HEK293T (cell line): Measurements from ENCODE around the gene MAPRE2.

Experiments used
- CTCF ChIA-PET: fragments of 350-600 bp; formaldehyde crosslinking; extraction: SDS; loops from one replicate; lab custom pipeline; 2021; ENCODE audit warnings: antibody characterized with exemption, inconsistent platforms; lab: Yijun Ruan, JAX
- POLR2A ChIA-PET: fragments of 350-600 bp; formaldehyde crosslinking; extraction: SDS; loops from one replicate; lab custom pipeline; 2020; ENCODE audit warnings: antibody characterized with exemption, inconsistent platforms; lab: Yijun Ruan, JAX
- DNase-seq: peaks from one replicate; pipeline ENCODE4 v3.0.0; 2012; ENCODE audit warnings: mixed read lengths; ENCODE audit errors: extremely low spot score
- ARNT ChIP-seq: fragments of 450-650 bp; IDR thresholded peaks from 2 replicates; pipeline ENCODE4 v1.6.1; 2017; ENCODE audit warnings: mild to moderate bottlenecking
- BHLHE40 ChIP-seq: fragments of 450-650 bp; IDR thresholded peaks from 2 replicates; pipeline ENCODE4 v1.6.1; 2016; ENCODE audit warnings: mild to moderate bottlenecking, moderate library complexity, borderline replicate concordance
- CTBP1 ChIP-seq: fragments of 450-650 bp; IDR thresholded peaks from 2 replicates; pipeline ENCODE4 v1.6.1; 2016; ENCODE audit warnings: borderline replicate concordance
- ELF4 ChIP-seq: fragments of 450-650 bp; IDR thresholded peaks from 2 replicates; pipeline ENCODE4 v1.6.1; 2017; ENCODE audit warnings: antibody characterized with exemption
- FOXA1 ChIP-seq: fragments of 450-650 bp; IDR thresholded peaks from 2 replicates; pipeline ENCODE4 v1.6.1; 2016; ENCODE audit warnings: mild to moderate bottlenecking
- FOXK2 ChIP-seq: fragments of 450-650 bp; IDR thresholded peaks from 2 replicates; pipeline ENCODE4 v1.6.1; 2016; ENCODE audit warnings: mild to moderate bottlenecking
- FOXM1 ChIP-seq: fragments of 450-650 bp; IDR thresholded peaks from 2 replicates; pipeline ENCODE4 v1.6.1; 2017; ENCODE audit warnings: mild to moderate bottlenecking, borderline replicate concordance
- HDGF ChIP-seq: fragments of 450-650 bp; IDR thresholded peaks from 2 replicates; pipeline ENCODE4 v1.6.1; 2017; ENCODE audit warnings: antibody characterized with exemption, borderline replicate concordance
- L3MBTL2 ChIP-seq: fragments of 450-650 bp; conservative IDR thresholded peaks from 2 replicates; pipeline ENCODE4 v1.6.1; 2016; ENCODE audit warnings: mild to moderate bottlenecking
- LEF1 ChIP-seq: fragments of 450-650 bp; IDR thresholded peaks from 2 replicates; pipeline ENCODE4 v1.6.1; 2017; ENCODE audit warnings: mild to moderate bottlenecking, borderline replicate concordance
- NFRKB ChIP-seq: fragments of 450-650 bp; IDR thresholded peaks from 2 replicates; pipeline ENCODE4 v1.6.1; 2016; ENCODE audit warnings: mild to moderate bottlenecking, moderate library complexity
- SP1 ChIP-seq: fragments of 450-650 bp; IDR thresholded peaks from 2 replicates; pipeline ENCODE4 v1.6.1; 2017
- SUZ12 ChIP-seq: fragments of 450-650 bp; IDR thresholded peaks from 2 replicates; pipeline ENCODE4 v1.6.1; 2016; ENCODE audit warnings: mild to moderate bottlenecking
- TARDBP ChIP-seq: fragments of 450-650 bp; IDR thresholded peaks from 2 replicates; pipeline ENCODE4 v1.6.1; 2016
- ZNF384 ChIP-seq: fragments of 450-650 bp; IDR thresholded peaks from 2 replicates; pipeline ENCODE4 v1.6.1; 2016
- TF ChIP-seq, protein P1 (sequence below): fragments of 450-650 bp; IDR thresholded peaks from 2 replicates; pipeline ENCODE4 v1.6.1; 2016

MAPRE2 gene

DNA sequence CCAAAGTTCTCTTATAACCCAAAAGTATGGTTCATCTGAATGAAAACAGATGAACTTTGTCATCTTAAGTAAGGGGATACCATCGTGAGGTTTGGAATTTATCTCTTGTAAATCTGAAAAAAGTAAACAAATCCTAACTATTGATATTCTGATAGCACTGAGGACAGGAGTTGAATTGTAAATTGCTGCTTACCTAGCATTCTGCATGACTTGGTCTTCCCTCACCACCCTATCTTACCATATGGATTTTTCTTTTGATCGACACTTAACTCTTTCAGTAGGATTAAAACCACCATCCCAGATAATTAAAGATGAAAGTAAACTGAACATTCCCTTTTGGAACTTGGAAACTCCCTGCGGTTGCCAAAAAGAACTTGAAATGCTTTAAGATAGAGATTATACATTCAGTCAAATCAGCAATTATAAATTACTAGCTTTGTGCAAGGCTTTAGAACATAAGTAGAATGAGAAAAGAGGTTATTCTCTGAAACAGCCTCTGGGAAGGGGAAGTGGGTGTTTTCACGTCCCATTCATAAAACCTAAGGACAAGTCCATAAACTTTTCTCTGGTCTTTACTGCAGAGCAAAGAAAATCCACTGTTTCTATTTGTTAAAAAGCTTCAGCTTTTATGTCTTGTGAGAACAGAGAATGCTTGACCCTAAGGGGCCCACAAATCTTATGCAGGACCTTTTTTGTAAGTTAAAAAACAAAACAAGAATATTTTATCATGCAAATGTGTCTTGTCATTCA, 149.9 kb downstream of the MAPRE2 start:
- DNase-seq, result no peak
- POLR2A ChIA-PET, result interaction anchor here (1.1 kb wide), 1 partner anchor 10 kb away, joined by 3 read pairs; no protein-coding TSS in a partner anchor
- CTCF ChIA-PET, result interaction anchor here (0.6 kb wide), 1 partner anchor 11 kb away, joined by 4 read pairs; no protein-coding TSS in a partner anchor
- TF ChIP-seq LEF1, result no peak
- TF ChIP-seq NFRKB, result no peak
- no peak for TF ChIP-seq SP1
- no peak for TF ChIP-seq FOXM1
- TF ChIP-seq, protein P1, sequence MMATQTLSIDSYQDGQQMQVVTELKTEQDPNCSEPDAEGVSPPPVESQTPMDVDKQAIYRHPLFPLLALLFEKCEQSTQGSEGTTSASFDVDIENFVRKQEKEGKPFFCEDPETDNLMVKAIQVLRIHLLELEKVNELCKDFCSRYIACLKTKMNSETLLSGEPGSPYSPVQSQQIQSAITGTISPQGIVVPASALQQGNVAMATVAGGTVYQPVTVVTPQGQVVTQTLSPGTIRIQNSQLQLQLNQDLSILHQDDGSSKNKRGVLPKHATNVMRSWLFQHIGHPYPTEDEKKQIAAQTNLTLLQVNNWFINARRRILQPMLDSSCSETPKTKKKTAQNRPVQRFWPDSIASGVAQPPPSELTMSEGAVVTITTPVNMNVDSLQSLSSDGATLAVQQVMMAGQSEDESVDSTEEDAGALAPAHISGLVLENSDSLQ, result no peak
- TF ChIP-seq ZNF384, result no peak
- TF ChIP-seq BHLHE40, result no peak
- TF ChIP-seq FOXA1, result no peak
- no peak for TF ChIP-seq ELF4
- TF ChIP-seq CTBP1, result no peak
- TF ChIP-seq L3MBTL2, result no peak
- no peak for TF ChIP-seq SUZ12
- no peak for TF ChIP-seq FOXK2
- no peak for TF ChIP-seq TARDBP
- TF ChIP-seq ARNT, result no peak
- no peak for TF ChIP-seq HDGF

GRCh38 chr18:35191698-35192025, 150.4 kb downstream of the MAPRE2 start:
- ChIA-PET CTCF (interaction anchor here (0.6 kb wide), 1 partner anchor 10 kb away, joined by 4 read pairs; no protein-coding TSS in a partner anchor), POLR2A (interaction anchor here (1.1 kb wide), 1 partner anchor 9 kb away, joined by 3 read pairs; no protein-coding TSS in a partner anchor)
- TF ChIP-seq ELF4 (no peak), HDGF (no peak), FOXK2 (no peak), L3MBTL2 (no peak), TARDBP (no peak), LEF1 (no peak), FOXM1 (no peak), ZNF384 (no peak), BHLHE40 (no peak)
- no peak for DNase-seq

DNA sequence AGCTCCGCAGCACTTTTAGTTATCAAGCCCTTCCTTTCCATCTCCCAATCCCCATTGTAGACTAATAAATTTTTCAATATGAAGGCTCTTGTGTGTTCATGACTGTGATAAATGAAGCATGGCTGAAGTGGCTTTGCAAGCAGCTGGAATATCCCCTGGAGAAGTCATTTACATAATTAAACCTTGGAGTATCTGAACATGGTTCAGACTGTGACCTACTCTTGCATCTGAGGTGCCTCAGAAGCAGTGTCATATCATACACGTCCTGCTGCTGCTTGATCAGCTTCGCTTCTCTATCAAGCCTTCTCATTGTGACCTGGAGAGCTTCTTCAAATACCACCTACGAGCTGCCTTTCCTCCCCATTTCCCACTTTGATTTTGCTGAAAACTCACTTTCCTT, 151.2 kb downstream of the MAPRE2 start:
- DNase-seq, result no peak
- no peak for TF ChIP-seq NFRKB
- TF ChIP-seq TARDBP, result no peak
- no peak for TF ChIP-seq L3MBTL2
- no peak for TF ChIP-seq FOXA1
- no peak for TF ChIP-seq CTBP1
- TF ChIP-seq BHLHE40, result no peak
- TF ChIP-seq ARNT, result no peak
- TF ChIP-seq, protein P1, result no peak
- TF ChIP-seq HDGF, result no peak
- TF ChIP-seq SP1, result no peak
- no peak for TF ChIP-seq SUZ12
- no peak for TF ChIP-seq ZNF384
- no peak for TF ChIP-seq LEF1
- TF ChIP-seq FOXK2, result no peak
- no peak for TF ChIP-seq FOXM1
- no peak for TF ChIP-seq ELF4
- ChIA-PET CTCF (interaction anchor here (0.6 to 1.4 kb wide), 3 partner anchors 12 to 194 kb away, joined by 3 to 4 read pairs (median 3); no protein-coding TSS in a partner anchor), POLR2A (interaction anchor here (1.1 kb wide), 1 partner anchor 9 kb away, joined by 3 read pairs; no protein-coding TSS in a partner anchor)
